HG03108 (cell line): ENCODE measurements around the gene ATP10B.
"Not testable (repeated sequence)": the region's sequence is repeated elsewhere in the genome, so short reads cannot be mapped to it uniquely, and the experiment has no call there.

ENCODE experiments used
- ATAC-seq: cut with Tn5 transposase; IDR thresholded peaks from one replicate; pipeline ENCODE4 v1.9.1; 2021; ENCODE audit warnings: moderate library complexity; ENCODE audit not compliant: unreplicated experiment

Gene ATP10B

GRCh38 chr5:160852049-160852448 lies at the start of gene ATP10B:
Gene ATP10B, minus strand, starts transcription at chr5:160852211. Its CDS starts 164,137 bp downstream, at chr5:160688074.
- ATAC-seq: no peak

- ATAC-seq: no peak
Observed at GRCh38 chr5:160901656-160902055, 49.6 kb upstream of the ATP10B start.

- no peak for ATAC-seq
Observed at GRCh38 chr5:160899735-160900134, 47.7 kb upstream of the ATP10B start.

- ATAC-seq: not testable (repeated sequence)
Observed at GRCh38 chr5:160893180-160893964, 41.4 kb upstream of the ATP10B start.

GRCh38 chr5:160887780-160888179 lies 35.8 kb upstream of the ATP10B start:
- no peak for ATAC-seq

- not testable (repeated sequence) for ATAC-seq
Observed at GRCh38 chr5:160873560-160874200, 21.7 kb upstream of the ATP10B start.

- no peak for ATAC-seq
Observed at GRCh38 chr5:160869989-160870521, 18.0 kb upstream of the ATP10B start.

GRCh38 chr5:160867976-160868375 lies 16.0 kb upstream of the ATP10B start:
- ATAC-seq: no peak

- ATAC-seq: no peak
Observed at GRCh38 chr5:160851451-160851850, 560 bp downstream of the ATP10B start.

GRCh38 chr5:160850421-160850820 lies 1.6 kb downstream of the ATP10B start:
- ATAC-seq: no peak

- no peak for ATAC-seq
Observed at GRCh38 chr5:160847526-160848085, 4.4 kb downstream of the ATP10B start.

- ATAC-seq: no peak
Observed at GRCh38 chr5:160846642-160847041, 5.4 kb downstream of the ATP10B start.

GRCh38 chr5:160844177-160844576 lies 7.8 kb downstream of the ATP10B start:
- no peak for ATAC-seq

- ATAC-seq: peak; percentile 99
Observed at GRCh38 chr5:160843240-160843639, 8.8 kb downstream of the ATP10B start.

GRCh38 chr5:160837749-160838593 lies 14.0 kb downstream of the ATP10B start:
- no peak for ATAC-seq

- no peak for ATAC-seq
Observed at GRCh38 chr5:160837211-160837610, 14.8 kb downstream of the ATP10B start.

GRCh38 chr5:160835818-160836528 lies 16.0 kb downstream of the ATP10B start:
- ATAC-seq: peak; percentile 70

GRCh38 chr5:160835376-160835775 lies 16.6 kb downstream of the ATP10B start:
- no peak for ATAC-seq

GRCh38 chr5:160833806-160834205 lies 18.2 kb downstream of the ATP10B start:
- no peak for ATAC-seq

GRCh38 chr5:160831801-160832200 lies 20.2 kb downstream of the ATP10B start:
- ATAC-seq: no peak
